Mesenchymal stem cell (in vitro differentiated cells and primary cell): ENCODE results near the gene ABCB11.

Source experiments
- DNase-seq: peaks from one replicate; pipeline ENCODE4 v3.0.0-alpha.2; 2013
- H2AFZ ChIP-seq: one replicate; pipeline ENCODE4 v1.6.1; 2013; ENCODE audit warnings: low read depth, mild to moderate bottlenecking, control low read depth, inconsistent platforms, low read length, moderate library complexity
- H2AK5ac ChIP-seq: 2 replicates; pipeline ENCODE4 v1.6.1; 2013; ENCODE audit warnings: low read length, moderate library complexity, mild to moderate bottlenecking, inconsistent platforms; ENCODE audit not compliant: severe bottlenecking
- H2BK120ac ChIP-seq: one replicate; pipeline ENCODE4 v1.6.1; 2013; ENCODE audit warnings: low read depth, mild to moderate bottlenecking, inconsistent platforms, low read length, moderate library complexity
- H2BK12ac ChIP-seq, 2 experiments: one replicate each; pipeline ENCODE4 v1.6.1; 2013; ENCODE audit warnings: inconsistent platforms in 2 of 2, low read length in 2 of 2, mild to moderate bottlenecking in 2 of 2, moderate library complexity in 2 of 2, control low read depth in 1 of 2
- H2BK15ac ChIP-seq: one replicate; pipeline ENCODE4 v1.6.1; 2013; ENCODE audit warnings: mild to moderate bottlenecking, low read depth, inconsistent platforms; ENCODE audit not compliant: poor library complexity, severe bottlenecking
- H2BK5ac ChIP-seq: 2 replicates; pipeline ENCODE4 v1.6.1; 2013; ENCODE audit warnings: low read depth, mild to moderate bottlenecking, low read length, control low read depth, inconsistent platforms; ENCODE audit not compliant: poor library complexity, severe bottlenecking
- H3K14ac ChIP-seq, 2 experiments: one replicate each; pipeline ENCODE4 v1.6.1; 2013; ENCODE audit warnings: inconsistent platforms in 2 of 2, low read length in 2 of 2, control low read depth in 1 of 2, mild to moderate bottlenecking in 1 of 2, moderate library complexity in 1 of 2
- H3K18ac ChIP-seq, 2 experiments: one replicate each; pipeline ENCODE4 v1.6.1; 2013; ENCODE audit warnings: inconsistent platforms in 2 of 2, low read length in 2 of 2, control low read depth in 1 of 2, low read depth in 1 of 2, mild to moderate bottlenecking in 1 of 2
- H3K23ac ChIP-seq, 2 experiments: one replicate each; pipeline ENCODE4 v1.6.1; 2013; ENCODE audit warnings: inconsistent platforms in 2 of 2, low read length in 2 of 2, mild to moderate bottlenecking in 2 of 2, moderate library complexity in 2 of 2, control low read depth in 1 of 2
- H3K27ac ChIP-seq: 2 replicates; pipeline ENCODE4 v1.5.1; 2013; ENCODE audit warnings: mild to moderate bottlenecking, moderate library complexity, low read length, control low read depth, inconsistent platforms; ENCODE audit not compliant: poor library complexity, severe bottlenecking
- H3K27me3 ChIP-seq, 2 experiments: 2 replicates each; pipeline versions ENCODE4 v1.6.1 to v1.7.0; 2013; ENCODE audit warnings: low read length in 2 of 2, mild to moderate bottlenecking in 2 of 2, moderate library complexity in 2 of 2, control low read depth in 1 of 2, inconsistent platforms in 1 of 2; ENCODE audit not compliant: control insufficient read depth in 1 of 2, insufficient read depth in 1 of 2
- H3K36me3 ChIP-seq, 2 experiments: 2 replicates each; pipeline versions ENCODE4 v1.6.1 to v1.7.0; 2013; ENCODE audit warnings: low read length in 2 of 2, control low read depth in 1 of 2, inconsistent platforms in 1 of 2, low read depth in 1 of 2, mild to moderate bottlenecking in 1 of 2; ENCODE audit not compliant: insufficient read depth in 2 of 2, control insufficient read depth in 1 of 2
- H3K4ac ChIP-seq, 2 experiments: one replicate each; pipeline ENCODE4 v1.6.1; 2013; ENCODE audit warnings: inconsistent platforms in 2 of 2, low read length in 2 of 2, mild to moderate bottlenecking in 2 of 2, moderate library complexity in 2 of 2, control low read depth in 1 of 2, low read depth in 1 of 2
- H3K4me1 ChIP-seq: 2 replicates; pipeline ENCODE4 v1.6.1; 2013; ENCODE audit warnings: low read depth, low read length, control low read depth; ENCODE audit not compliant: control insufficient read depth, insufficient read depth
- H3K4me2 ChIP-seq: 2 replicates; pipeline ENCODE4 v1.6.1; 2013; ENCODE audit warnings: low read length, mild to moderate bottlenecking, inconsistent platforms; ENCODE audit not compliant: poor library complexity, severe bottlenecking
- H3K4me3 ChIP-seq, 2 experiments: 2 replicates each; pipeline versions ENCODE4 v1.5.1 to v1.7.0; 2013; ENCODE audit warnings: low read length in 2 of 2, mild to moderate bottlenecking in 2 of 2, control low read depth in 1 of 2, low read depth in 1 of 2; ENCODE audit not compliant: insufficient read depth in 1 of 2
- H3K79me1 ChIP-seq: replicated peaks from 2 replicates; pipeline ENCODE4 v1.6.1; 2013; ENCODE audit warnings: mild to moderate bottlenecking, control low read depth, low read length, inconsistent platforms; ENCODE audit not compliant: poor library complexity, severe bottlenecking
- H3K9ac ChIP-seq: 2 replicates; pipeline ENCODE4 v1.7.0; 2013; ENCODE audit warnings: mild to moderate bottlenecking, low read length, moderate library complexity
- H3K9me3 ChIP-seq: 2 replicates; pipeline ENCODE4 v1.7.0; 2013; ENCODE audit warnings: mild to moderate bottlenecking, low read length; ENCODE audit not compliant: control insufficient read depth
- H4K8ac ChIP-seq: one replicate; pipeline ENCODE4 v1.6.1; 2013; ENCODE audit warnings: inconsistent platforms, mild to moderate bottlenecking, low read length, moderate library complexity
- H4K91ac ChIP-seq: one replicate; pipeline ENCODE4 v1.6.1; 2013; ENCODE audit warnings: mild to moderate bottlenecking, low read length, inconsistent platforms
- WGBS: methylation state at CpG from one replicate; pipeline ENCODE4 v1.1.7; 2013; ENCODE audit warnings: mixed read lengths; 5-methylcytosine and 5-hydroxymethylcytosine counted together

The ABCB11 gene

GRCh38 chr2:168956392-168956791 lies 74.7 kb downstream of the ABCB11 start:
- H3K18ac ChIP-seq = no peak overlapping the region
- H2BK5ac ChIP-seq = no peak overlapping the region
- no peak overlapping the region for H3K23ac ChIP-seq
- no peak overlapping the region for H3K4me2 ChIP-seq
- no peak overlapping the region for H2BK15ac ChIP-seq
- no peak overlapping the region for H2BK12ac ChIP-seq
- no peak overlapping the region for H2AK5ac ChIP-seq
- no peak overlapping the region for H3K14ac ChIP-seq
- H3K9me3 ChIP-seq = peaks cover 6% of the 10 kb centered on the region
- no peak overlapping the region for H2BK120ac ChIP-seq
- H3K4me3 ChIP-seq = no peak overlapping the region
- no peaks in the 10 kb centered on the region for H3K36me3 ChIP-seq
- no peak overlapping the region for H4K91ac ChIP-seq
- H3K4me1 ChIP-seq = no peaks in the 10 kb centered on the region
- no peak overlapping the region for H2AFZ ChIP-seq
- no peaks in the 10 kb centered on the region for H3K27me3 ChIP-seq
- H3K9ac ChIP-seq = no peak overlapping the region
- no peak overlapping the region for H3K4ac ChIP-seq
- no peak overlapping the region for H3K27ac ChIP-seq
- no peak overlapping the region for H4K8ac ChIP-seq
- WGBS = 97% methylated on average over 2 of the region's 2 CpGs
- H3K79me1 ChIP-seq = no peaks in the 10 kb centered on the region
- no peak for DNase-seq

- H3K4ac ChIP-seq = no peak overlapping the region
- H3K36me3 ChIP-seq = no peaks in the 10 kb centered on the region
- no peak overlapping the region for H2AK5ac ChIP-seq
- H3K27me3 ChIP-seq = no peaks in the 10 kb centered on the region
- WGBS = 85% methylated on average over 3 of the region's 4 CpGs
- no peak overlapping the region for H2AFZ ChIP-seq
- no peak overlapping the region for H4K8ac ChIP-seq
- no peak overlapping the region for H3K4me3 ChIP-seq
- H2BK5ac ChIP-seq = no peak overlapping the region
- no peak overlapping the region for H2BK120ac ChIP-seq
- no peak for DNase-seq
- no peak overlapping the region for H3K9ac ChIP-seq
- no peak overlapping the region for H2BK15ac ChIP-seq
- no peak overlapping the region for H3K14ac ChIP-seq
- H3K79me1 ChIP-seq = no peaks in the 10 kb centered on the region
- H3K4me2 ChIP-seq = no peak overlapping the region
- H2BK12ac ChIP-seq = no peak overlapping the region
- H3K23ac ChIP-seq = no peak overlapping the region
- no peak overlapping the region for H3K27ac ChIP-seq
- H4K91ac ChIP-seq = no peak overlapping the region
- H3K9me3 ChIP-seq = peaks cover 6% of the 10 kb centered on the region
- no peaks in the 10 kb centered on the region for H3K4me1 ChIP-seq
- no peak overlapping the region for H3K18ac ChIP-seq
Observed at GRCh38 chr2:168955321-168955720, 75.8 kb downstream of the ABCB11 start.

GRCh38 chr2:168954256-168954655 lies 76.9 kb downstream of the ABCB11 start:
- H4K8ac ChIP-seq = no peak overlapping the region
- no peak overlapping the region for H3K4me3 ChIP-seq
- no peak overlapping the region for H3K9ac ChIP-seq
- H2BK12ac ChIP-seq = no peak overlapping the region
- H3K4ac ChIP-seq = no peak overlapping the region
- no peak overlapping the region for H3K14ac ChIP-seq
- H3K27ac ChIP-seq = no peak overlapping the region
- H3K23ac ChIP-seq = no peak overlapping the region
- no peak overlapping the region for H2BK5ac ChIP-seq
- H3K79me1 ChIP-seq = no peaks in the 10 kb centered on the region
- no peak overlapping the region for H2AK5ac ChIP-seq
- no peaks in the 10 kb centered on the region for H3K36me3 ChIP-seq
- H3K4me1 ChIP-seq = no peaks in the 10 kb centered on the region
- no peak overlapping the region for H3K18ac ChIP-seq
- no peaks in the 10 kb centered on the region for H3K27me3 ChIP-seq
- no peak overlapping the region for H3K4me2 ChIP-seq
- H2BK15ac ChIP-seq = no peak overlapping the region
- H3K9me3 ChIP-seq = peaks cover 6% of the 10 kb centered on the region
- no peak overlapping the region for H4K91ac ChIP-seq
- DNase-seq = no peak
- H2AFZ ChIP-seq = no peak overlapping the region
- H2BK120ac ChIP-seq = no peak overlapping the region

GRCh38 chr2:168952424-168952823 lies 78.7 kb downstream of the ABCB11 start:
- Histone ChIP-seq H4K8ac (no peak overlapping the region), H4K91ac (no peak overlapping the region), H2BK120ac (no peak overlapping the region), H3K4ac (no peak overlapping the region), H3K14ac (no peak overlapping the region), H3K4me1 (no peaks in the 10 kb centered on the region), H2BK5ac (no peak overlapping the region), H3K27me3 (peaks cover 0 to 5% of the 10 kb centered on the region in 2 experiments), H3K27ac (no peak overlapping the region), H3K9me3 (peaks cover 6% of the 10 kb centered on the region), H2BK12ac (no peak overlapping the region), H3K9ac (no peak overlapping the region), H2BK15ac (no peak overlapping the region), H3K18ac (no peak overlapping the region), H3K4me2 (no peak overlapping the region), H3K4me3 (no peak overlapping the region), H3K36me3 (no peaks in the 10 kb centered on the region), H2AFZ (no peak overlapping the region), H2AK5ac (no peak overlapping the region), H3K79me1 (no peaks in the 10 kb centered on the region), H3K23ac (no peak overlapping the region)
- WGBS = no CpG with 5 or more reads among the region's 1 CpG
- no peak for DNase-seq
